Neutrophil (primary cell): ENCODE measurements around the gene MAPK8IP3.

ENCODE experiments used
- H3K27ac ChIP-seq: fragments of 200-600 bp; sonication (generic); 2 replicates; pipeline ENCODE4 v1.5.1; 2016; ENCODE audit warnings: mild to moderate bottlenecking, moderate library complexity
- H3K27me3 ChIP-seq: fragments of 200-600 bp; sonication (generic); 2 replicates; pipeline ENCODE4 v1.6.0; 2016; ENCODE audit warnings: mild to moderate bottlenecking
- H3K36me3 ChIP-seq: fragments of 200-600 bp; sonication (generic); 2 replicates; pipeline ENCODE4 v1.5.1; 2017
- H3K4me1 ChIP-seq, 2 experiments: fragments of 200-600 bp in 1 of 2; sonication (generic) in 1 of 2; 1 replicate in 1 of 2; 2 replicates in 1 of 2; pipeline versions ENCODE4 v1.5.1 to v1.6.1; 2013 to 2016; ENCODE audit warnings: low read depth in 1 of 2, low read length in 1 of 2, mild to moderate bottlenecking in 1 of 2, moderate library complexity in 1 of 2; ENCODE audit not compliant: control insufficient read depth in 1 of 2, insufficient read depth in 1 of 2
- H3K4me3 ChIP-seq, 2 experiments: fragments of 200-600 bp in 1 of 2; sonication (generic) in 1 of 2; 1 replicate in 1 of 2; 2 replicates in 1 of 2; pipeline ENCODE4 v1.5.1; 2013 to 2016; ENCODE audit warnings: low read depth in 1 of 2, low read length in 1 of 2, mild to moderate bottlenecking in 1 of 2, moderate library complexity in 1 of 2
- H3K9me3 ChIP-seq: fragments of 200-600 bp; sonication (generic); 2 replicates; pipeline ENCODE4 v1.5.1; 2016
- TF ChIP-seq, protein P1 (sequence below): fragments of 200-600 bp; sonication (generic); IDR thresholded peaks from 2 replicates; pipeline ENCODE4 v1.5.1; 2016; ENCODE audit warnings: antibody characterized with exemption

MAPK8IP3 gene

GRCh38 chr16:1744338-1744840, 38.4 kb downstream of the MAPK8IP3 start:
- Histone ChIP-seq H3K9me3 (no peaks in the 10 kb centered on the region), H3K4me3 (no peak overlapping the region), H3K27me3 (no peaks in the 10 kb centered on the region), H3K36me3 (peaks cover 74% of the 10 kb centered on the region), H3K4me1 (no peaks in the 10 kb centered on the region), H3K27ac (no peak overlapping the region)
- TF ChIP-seq, protein P1, sequence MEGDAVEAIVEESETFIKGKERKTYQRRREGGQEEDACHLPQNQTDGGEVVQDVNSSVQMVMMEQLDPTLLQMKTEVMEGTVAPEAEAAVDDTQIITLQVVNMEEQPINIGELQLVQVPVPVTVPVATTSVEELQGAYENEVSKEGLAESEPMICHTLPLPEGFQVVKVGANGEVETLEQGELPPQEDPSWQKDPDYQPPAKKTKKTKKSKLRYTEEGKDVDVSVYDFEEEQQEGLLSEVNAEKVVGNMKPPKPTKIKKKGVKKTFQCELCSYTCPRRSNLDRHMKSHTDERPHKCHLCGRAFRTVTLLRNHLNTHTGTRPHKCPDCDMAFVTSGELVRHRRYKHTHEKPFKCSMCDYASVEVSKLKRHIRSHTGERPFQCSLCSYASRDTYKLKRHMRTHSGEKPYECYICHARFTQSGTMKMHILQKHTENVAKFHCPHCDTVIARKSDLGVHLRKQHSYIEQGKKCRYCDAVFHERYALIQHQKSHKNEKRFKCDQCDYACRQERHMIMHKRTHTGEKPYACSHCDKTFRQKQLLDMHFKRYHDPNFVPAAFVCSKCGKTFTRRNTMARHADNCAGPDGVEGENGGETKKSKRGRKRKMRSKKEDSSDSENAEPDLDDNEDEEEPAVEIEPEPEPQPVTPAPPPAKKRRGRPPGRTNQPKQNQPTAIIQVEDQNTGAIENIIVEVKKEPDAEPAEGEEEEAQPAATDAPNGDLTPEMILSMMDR, result no peak

DNA sequence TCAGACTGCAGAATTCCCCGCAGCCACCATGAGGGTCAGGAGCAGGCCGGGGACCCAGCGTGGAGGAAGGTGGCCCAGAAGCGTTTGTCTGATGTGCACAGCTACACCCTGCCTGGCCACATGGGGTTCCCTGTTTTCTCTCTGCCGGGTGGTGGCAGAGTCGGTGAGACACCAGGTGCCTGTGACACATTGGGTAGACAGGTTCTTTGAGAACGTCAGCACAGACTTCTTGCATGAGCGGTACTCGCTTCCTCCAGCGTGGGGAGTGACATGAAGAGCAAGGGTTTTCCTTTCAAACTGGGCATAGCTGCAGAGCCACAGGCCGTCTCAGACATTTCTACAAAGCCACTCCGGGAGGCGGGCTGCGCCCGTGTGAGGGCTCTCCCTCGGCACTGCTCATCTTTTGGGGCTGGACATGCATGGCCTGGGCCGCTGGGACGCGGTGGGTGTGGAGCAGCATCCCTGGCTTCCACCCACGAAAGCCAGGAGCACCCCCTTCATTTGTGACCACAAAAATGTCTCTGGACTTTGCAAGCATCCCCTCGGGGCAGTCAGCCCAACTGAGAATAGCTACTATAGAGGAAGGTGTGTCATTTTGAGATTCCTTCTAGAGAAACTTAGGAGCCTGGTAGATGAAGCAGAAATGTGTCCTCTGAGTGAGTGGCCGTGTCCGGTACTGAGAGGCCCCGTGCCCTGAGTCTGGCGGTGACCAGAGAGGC, 39.3 kb downstream of the MAPK8IP3 start:
- no peak overlapping the region for H3K4me3 ChIP-seq
- TF ChIP-seq, protein P1, result no peak
- no peaks in the 10 kb centered on the region for H3K27me3 ChIP-seq
- H3K9me3 ChIP-seq, result no peaks in the 10 kb centered on the region
- H3K4me1 ChIP-seq, result no peaks in the 10 kb centered on the region
- H3K27ac ChIP-seq, result no peak overlapping the region
- H3K36me3 ChIP-seq, result peaks cover 83% of the 10 kb centered on the region

GRCh38 chr16:1745900-1746692, 40.1 kb downstream of the MAPK8IP3 start:
- no peak overlapping the region for H3K27ac ChIP-seq
- TF ChIP-seq, protein P1, result no peak
- H3K9me3 ChIP-seq, result no peaks in the 10 kb centered on the region
- no peaks in the 10 kb centered on the region for H3K4me1 ChIP-seq
- no peaks in the 10 kb centered on the region for H3K27me3 ChIP-seq
- H3K36me3 ChIP-seq, result peaks cover 81% of the 10 kb centered on the region
- H3K4me3 ChIP-seq, result no peak overlapping the region

GRCh38 chr16:1746693-1747195, 40.7 kb downstream of the MAPK8IP3 start:
- Histone ChIP-seq H3K27me3 (no peaks in the 10 kb centered on the region), H3K9me3 (no peaks in the 10 kb centered on the region), H3K36me3 (peaks cover 83% of the 10 kb centered on the region), H3K27ac (no peak overlapping the region), H3K4me1 (no peaks in the 10 kb centered on the region), H3K4me3 (no peak overlapping the region)
- TF ChIP-seq, protein P1, result no peak

DNA sequence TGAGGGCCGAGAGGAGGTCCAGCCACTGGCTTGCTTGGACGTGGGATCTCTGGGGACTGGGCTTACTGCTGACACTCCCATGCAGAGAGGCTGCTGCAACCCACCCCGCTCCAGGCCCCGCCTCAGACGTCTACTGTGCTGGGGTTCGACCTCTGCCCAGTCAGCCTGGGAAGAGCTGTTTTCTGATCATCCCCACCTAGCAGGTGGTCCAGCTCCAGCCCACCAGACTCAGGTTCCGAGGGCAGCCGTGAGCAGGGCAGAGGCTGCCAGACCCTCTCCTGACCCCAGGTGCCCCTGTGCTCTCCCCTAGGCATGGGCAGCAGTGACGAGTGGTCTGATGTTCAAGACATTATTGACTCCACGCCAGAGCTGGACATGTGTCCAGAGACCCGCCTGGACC, 41.9 kb downstream of the MAPK8IP3 start:
- Histone ChIP-seq H3K9me3 (no peaks in the 10 kb centered on the region), H3K4me3 (no peak overlapping the region), H3K27me3 (no peaks in the 10 kb centered on the region), H3K4me1 (no peaks in the 10 kb centered on the region), H3K36me3 (peaks cover 94% of the 10 kb centered on the region), H3K27ac (no peak overlapping the region)
- TF ChIP-seq, protein P1, result no peak
